LHCN-M2 (cell line): Measurements from ENCODE around the gene MRPS30. TPM values are rescaled to one million over a fixed set of nuclear protein-coding genes. Genes with fewer than 3 reads are reported as not detected.
"Not testable (repeated sequence)": the region's sequence is repeated elsewhere in the genome, so short reads cannot be mapped to it uniquely, and the experiment has no call there.

Experiments
- DNase-seq: peaks from one replicate; pipeline ENCODE4 v3.0.0-alpha.2; 2012; ENCODE audit warnings: low read depth
- polyA plus RNA-seq: library from polyadenylated mRNA; unstranded; fragments of >200 nt; gene quantifications from one replicate; pipeline ENCODE4 v1.2.1, GENCODE V29; 2012; ENCODE audit warnings: missing spikeins
- total RNA-seq: library from RNA; depleted of rRNA; stranded (reverse); fragments of >200 nt; gene quantifications from 2 replicates; pipeline ENCODE4 v1.2.3, GENCODE V29; 2014; rRNA removed

The MRPS30 gene
- 68.9 and 70.8 TPM in 2 replicates for total RNA-seq
- polyA plus RNA-seq, result 16.1 TPM

GRCh38 chr5:44808435-44809214 lies at the start of gene MRPS30:
TSS of gene MRPS30 (plus strand) at chr5:44808947. CDS start at chr5:44808963, 16 bp downstream.
- peak; percentile 99 for DNase-seq

GRCh38 chr5:44769200-44769876 lies 39.4 kb upstream of the MRPS30 start:
- no peak for DNase-seq

- no peak for DNase-seq
These were observed 38.9 kb upstream of the MRPS30 start for GRCh38 chr5:44769877-44770209.

- DNase-seq, result no peak
These were observed 37.7 kb upstream of the MRPS30 start for GRCh38 chr5:44770780-44771717.

GRCh38 chr5:44772397-44772796 lies 36.4 kb upstream of the MRPS30 start:
- DNase-seq, result not testable (repeated sequence)

- peak; percentile 55 for DNase-seq
These were observed 34.4 kb upstream of the MRPS30 start for GRCh38 chr5:44774279-44774880.

- no peak for DNase-seq
These were observed 29.6 kb upstream of the MRPS30 start for GRCh38 chr5:44779167-44779566.

- no peak for DNase-seq
These were observed 25.0 kb upstream of the MRPS30 start for GRCh38 chr5:44783634-44784315.

GRCh38 chr5:44787731-44788130 lies 21.0 kb upstream of the MRPS30 start:
- no peak for DNase-seq

- DNase-seq, result peak; percentile 26
These were observed 19.3 kb upstream of the MRPS30 start for GRCh38 chr5:44789372-44789995.

GRCh38 chr5:44792031-44792673 lies 16.6 kb upstream of the MRPS30 start:
- DNase-seq, result not testable (repeated sequence)

GRCh38 chr5:44794371-44794770 lies 14.4 kb upstream of the MRPS30 start:
- no peak for DNase-seq

GRCh38 chr5:44795496-44795895 lies 13.3 kb upstream of the MRPS30 start:
- DNase-seq, result no peak

GRCh38 chr5:44797841-44798240 lies 10.9 kb upstream of the MRPS30 start:
- no peak for DNase-seq

GRCh38 chr5:44801992-44802391 lies 6.8 kb upstream of the MRPS30 start:
- no peak for DNase-seq

- no peak for DNase-seq
These were observed 2.1 kb upstream of the MRPS30 start for GRCh38 chr5:44806608-44807007.

- peak; percentile 8 for DNase-seq
These were observed 1.5 kb upstream of the MRPS30 start for GRCh38 chr5:44807269-44807668.

GRCh38 chr5:44809215-44809955 lies 638 bp downstream of the MRPS30 start:
- peak; percentile 63 for DNase-seq

GRCh38 chr5:44809956-44810420 lies 1.2 kb downstream of the MRPS30 start:
- no peak for DNase-seq
